Measurements from ENCODE around the gene PCDHA8.
"Not testable (repeated sequence)": the region's sequence is repeated elsewhere in the genome, so short reads cannot be mapped to it uniquely, and the experiment has no call there.

The PCDHA8 gene

GRCh38 chr5:140829511-140830501 lies 11.2 kb upstream of the PCDHA8 start:
- not testable (repeated sequence) for DNase-seq

GRCh38 chr5:140833993-140834392 lies 7.0 kb upstream of the PCDHA8 start, which contains the start of gene PCDHA7:
TSS of gene PCDHA7 (plus strand) at chr5:140834269. CDS start at chr5:140834384, 115 bp downstream.
- no peak for DNase-seq

GRCh38 chr5:140834439-140835008 lies 6.5 kb upstream of the PCDHA8 start:
- not testable (repeated sequence) for DNase-seq

GRCh38 chr5:140835622-140836510 lies 5.1 kb upstream of the PCDHA8 start:
- no peak for DNase-seq

GRCh38 chr5:140842798-140843733 lies 2.1 kb downstream of the PCDHA8 start:
- DNase-seq, result no peak

- DNase-seq, result not testable (repeated sequence)
Observed at GRCh38 chr5:140848139-140849102, 7.4 kb downstream of the PCDHA8 start, which contains the start of gene PCDHA9. TSS of gene PCDHA9 (plus strand) at chr5:140848382. CDS start at chr5:140848496, 114 bp downstream.

- not testable (repeated sequence) for DNase-seq
Observed at GRCh38 chr5:140849831-140850634, 9.0 kb downstream of the PCDHA8 start.

GRCh38 chr5:140855772-140856674 lies 15.0 kb downstream of the PCDHA8 start, which contains the start of gene PCDHA10:
TSS of gene PCDHA10 (plus strand) at chr5:140855897. CDS start at chr5:140856049, 152 bp downstream.
- DNase-seq, result no peak

GRCh38 chr5:140857177-140857986 lies 16.4 kb downstream of the PCDHA8 start:
- no peak for DNase-seq

- no peak for DNase-seq
Observed at GRCh38 chr5:140857987-140858240, 16.9 kb downstream of the PCDHA8 start.

- DNase-seq, result no peak
Observed at GRCh38 chr5:140862441-140863295, 21.7 kb downstream of the PCDHA8 start.

GRCh38 chr5:140868721-140869554 lies 28.0 kb downstream of the PCDHA8 start, which contains the start of gene PCDHA11:
TSS of gene PCDHA11 (plus strand) at chr5:140868957. CDS start at chr5:140869104, 147 bp downstream.
- no peak for DNase-seq

GRCh38 chr5:140869555-140869886 lies 28.5 kb downstream of the PCDHA8 start:
- DNase-seq, result no peak

GRCh38 chr5:140870221-140871201 lies 29.5 kb downstream of the PCDHA8 start:
- no peak for DNase-seq
